PFSK-1 (cell line): ENCODE data around the gene DENND1B.

Source experiments
- FOXP2 ChIP-seq: optimal IDR thresholded peaks from 2 replicates; pipeline ENCODE3; 2011; ENCODE audit warnings: borderline replicate concordance, control low read depth, inconsistent platforms; ENCODE audit not compliant: insufficient read depth; ENCODE audit errors: extremely low read length, extremely low read depth
- POLR2AphosphoS5 ChIP-seq: IDR thresholded peaks from 2 replicates; pipeline ENCODE4 v1.6.1; 2012; ENCODE audit warnings: low read depth, mild to moderate bottlenecking, control low read depth, low read length, moderate library complexity
- SIN3A ChIP-seq: IDR thresholded peaks from 2 replicates; pipeline ENCODE4 v1.6.1; 2012; ENCODE audit warnings: mild to moderate bottlenecking, low read length, moderate library complexity, borderline replicate concordance; ENCODE audit not compliant: insufficient read depth
- TAF1 ChIP-seq: IDR thresholded peaks from 2 replicates; pipeline ENCODE4 v1.6.1; 2012; ENCODE audit warnings: low read length, control low read depth, borderline replicate concordance; ENCODE audit not compliant: insufficient read depth
- TF ChIP-seq, protein P1 (sequence below), 2 experiments: IDR thresholded peaks; 2 replicates each; pipeline versions ENCODE4 v1.6.1 to v1.8.0; 2011 to 2012; ENCODE audit warnings: low read depth in 2 of 2, low read length in 2 of 2, control low read depth in 1 of 2, inconsistent platforms in 1 of 2, mild to moderate bottlenecking in 1 of 2, moderate library complexity in 1 of 2; ENCODE audit not compliant: insufficient read depth in 1 of 2

Gene DENND1B

DNA sequence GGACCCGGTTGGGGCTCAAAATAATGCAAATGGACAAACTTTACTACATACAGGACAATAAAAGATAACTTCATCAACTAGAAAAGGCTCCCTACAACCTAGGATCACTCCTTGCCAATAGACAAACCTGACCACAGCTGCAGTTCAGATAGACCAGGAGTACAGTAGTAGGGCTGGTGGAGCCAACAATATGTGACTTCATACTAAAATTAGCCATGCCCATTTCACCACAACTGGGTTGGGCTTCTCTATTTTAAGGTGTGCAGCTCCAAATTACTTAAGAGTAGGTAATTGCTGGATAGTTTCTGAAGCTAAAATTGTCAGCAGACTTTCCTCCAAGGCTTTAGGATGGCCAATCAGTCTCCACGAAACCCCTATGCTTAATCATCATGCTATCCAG, 3.9 kb downstream of the DENND1B start:
- no peak for TF ChIP-seq POLR2AphosphoS5

DNA sequence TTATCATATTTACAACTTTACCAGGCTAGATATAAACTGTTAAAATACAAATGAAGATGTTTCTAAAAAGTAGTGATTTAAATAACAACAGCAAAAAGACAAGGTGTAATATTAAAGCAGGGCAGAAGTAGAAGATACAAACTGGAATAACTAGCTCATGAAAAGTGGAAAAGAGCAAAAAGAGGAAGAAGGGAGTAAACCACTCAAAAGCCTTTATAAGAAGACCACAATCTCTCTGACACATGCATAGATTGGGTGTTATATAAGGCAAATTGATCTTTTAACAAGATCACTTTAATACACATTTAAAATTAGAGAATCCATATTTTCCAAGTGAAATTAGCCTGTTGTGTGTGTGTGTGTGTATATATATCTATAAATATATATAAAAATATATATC, 5.0 kb downstream of the DENND1B start:
- no peak for TF ChIP-seq FOXP2
- no peak for TF ChIP-seq SIN3A
- no peak for TF ChIP-seq TAF1
- TF ChIP-seq POLR2AphosphoS5: no peak
- TF ChIP-seq, protein P1, sequence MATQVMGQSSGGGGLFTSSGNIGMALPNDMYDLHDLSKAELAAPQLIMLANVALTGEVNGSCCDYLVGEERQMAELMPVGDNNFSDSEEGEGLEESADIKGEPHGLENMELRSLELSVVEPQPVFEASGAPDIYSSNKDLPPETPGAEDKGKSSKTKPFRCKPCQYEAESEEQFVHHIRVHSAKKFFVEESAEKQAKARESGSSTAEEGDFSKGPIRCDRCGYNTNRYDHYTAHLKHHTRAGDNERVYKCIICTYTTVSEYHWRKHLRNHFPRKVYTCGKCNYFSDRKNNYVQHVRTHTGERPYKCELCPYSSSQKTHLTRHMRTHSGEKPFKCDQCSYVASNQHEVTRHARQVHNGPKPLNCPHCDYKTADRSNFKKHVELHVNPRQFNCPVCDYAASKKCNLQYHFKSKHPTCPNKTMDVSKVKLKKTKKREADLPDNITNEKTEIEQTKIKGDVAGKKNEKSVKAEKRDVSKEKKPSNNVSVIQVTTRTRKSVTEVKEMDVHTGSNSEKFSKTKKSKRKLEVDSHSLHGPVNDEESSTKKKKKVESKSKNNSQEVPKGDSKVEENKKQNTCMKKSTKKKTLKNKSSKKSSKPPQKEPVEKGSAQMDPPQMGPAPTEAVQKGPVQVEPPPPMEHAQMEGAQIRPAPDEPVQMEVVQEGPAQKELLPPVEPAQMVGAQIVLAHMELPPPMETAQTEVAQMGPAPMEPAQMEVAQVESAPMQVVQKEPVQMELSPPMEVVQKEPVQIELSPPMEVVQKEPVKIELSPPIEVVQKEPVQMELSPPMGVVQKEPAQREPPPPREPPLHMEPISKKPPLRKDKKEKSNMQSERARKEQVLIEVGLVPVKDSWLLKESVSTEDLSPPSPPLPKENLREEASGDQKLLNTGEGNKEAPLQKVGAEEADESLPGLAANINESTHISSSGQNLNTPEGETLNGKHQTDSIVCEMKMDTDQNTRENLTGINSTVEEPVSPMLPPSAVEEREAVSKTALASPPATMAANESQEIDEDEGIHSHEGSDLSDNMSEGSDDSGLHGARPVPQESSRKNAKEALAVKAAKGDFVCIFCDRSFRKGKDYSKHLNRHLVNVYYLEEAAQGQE (IDR thresholded peaks at IDR 0.05; ENCODE audit: insufficient read depth in 1 of 2, low read depth in 2 of 2, low read length in 2 of 2): no peak

DNA sequence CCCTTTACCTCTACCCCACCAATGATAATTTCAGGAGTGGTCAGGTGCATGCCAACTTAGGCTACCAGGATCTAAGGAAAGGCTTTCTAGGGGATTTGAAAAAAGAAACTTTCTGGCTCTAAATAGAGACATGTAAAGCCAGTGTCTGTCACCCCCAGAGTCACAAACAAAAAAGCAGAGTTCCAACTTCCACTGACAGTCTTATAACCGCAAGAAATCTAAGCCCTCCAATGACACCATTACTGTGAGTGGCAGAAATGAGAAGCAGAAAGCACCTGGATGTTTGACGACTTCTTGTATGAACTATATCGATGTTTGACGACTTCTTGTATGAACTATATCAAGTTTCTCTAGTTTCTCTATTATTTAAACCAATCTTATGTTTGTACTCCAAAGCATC, 6.0 kb downstream of the DENND1B start:
- TF ChIP-seq, protein P1 (IDR thresholded peaks at IDR 0.05; ENCODE audit: insufficient read depth in 1 of 2, low read depth in 2 of 2, low read length in 2 of 2): no peak
- TF ChIP-seq FOXP2: no peak
- no peak for TF ChIP-seq TAF1
- TF ChIP-seq POLR2AphosphoS5: no peak
- no peak for TF ChIP-seq SIN3A

DNA sequence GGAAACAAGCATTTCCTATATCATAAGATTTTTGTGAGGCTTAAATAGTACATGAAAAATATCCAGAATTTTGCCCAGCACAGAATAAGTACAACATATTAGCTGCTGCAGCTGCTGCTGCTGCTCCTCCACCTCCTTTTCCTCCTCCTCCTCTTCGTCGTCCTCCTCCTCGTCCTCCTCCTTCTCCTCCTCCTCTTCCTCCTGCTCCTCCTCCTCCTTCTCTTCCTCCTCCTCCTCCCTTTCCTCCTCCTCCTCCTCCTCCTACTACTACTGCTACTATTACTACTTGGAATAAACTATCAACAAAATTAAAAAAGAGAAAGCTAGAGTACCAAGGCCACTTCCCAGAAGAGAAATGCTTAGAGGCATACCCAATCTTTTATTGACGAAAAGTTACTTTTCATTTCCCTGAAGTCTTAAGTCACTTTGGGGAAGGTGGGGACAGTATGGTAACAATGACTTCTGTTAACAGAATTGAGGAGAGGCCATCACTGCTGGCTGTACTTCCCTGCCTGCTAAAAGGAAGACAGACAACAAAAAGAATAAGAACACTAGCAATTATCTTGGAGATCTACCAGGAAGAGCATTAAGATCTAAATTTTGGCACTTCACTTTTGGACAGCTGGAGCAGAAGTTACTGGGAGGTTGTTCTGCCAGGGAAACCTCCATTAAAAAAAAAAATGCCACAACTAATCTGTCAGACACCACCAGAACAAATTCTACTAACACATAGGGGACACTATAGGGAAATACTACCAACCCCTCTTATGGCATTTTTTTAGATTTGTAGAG, 7.1 kb downstream of the DENND1B start:
- TF ChIP-seq POLR2AphosphoS5: no peak
- no peak for TF ChIP-seq FOXP2
- no peak for TF ChIP-seq SIN3A
- TF ChIP-seq, protein P1 (IDR thresholded peaks at IDR 0.05; ENCODE audit: insufficient read depth in 1 of 2, low read depth in 2 of 2, low read length in 2 of 2): no peak
- TF ChIP-seq TAF1: no peak

DNA sequence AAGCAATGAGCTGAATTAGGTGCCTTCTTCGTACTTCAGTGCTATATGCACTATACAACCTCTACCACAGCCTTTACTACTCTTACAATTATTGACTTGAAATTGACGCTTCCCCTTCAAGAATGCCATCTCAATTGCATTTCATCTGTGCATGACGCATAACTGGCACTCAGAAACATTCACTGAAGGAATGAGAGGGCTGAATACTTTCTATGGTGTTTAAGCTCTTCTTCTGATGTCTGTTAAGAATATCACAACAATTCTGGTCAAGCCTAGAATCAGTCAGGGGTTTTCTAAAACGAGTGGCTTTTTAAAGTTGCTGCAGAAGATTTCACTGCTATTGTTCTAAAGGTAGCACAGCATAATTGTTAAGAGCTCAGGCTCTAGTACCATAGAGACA, 11.5 kb downstream of the DENND1B start:
- TF ChIP-seq FOXP2 (no peak), SIN3A (no peak), POLR2AphosphoS5 (no peak), TAF1 (no peak)
- TF ChIP-seq, protein P1 (IDR thresholded peaks at IDR 0.05; ENCODE audit: insufficient read depth in 1 of 2, low read depth in 2 of 2, low read length in 2 of 2): no peak
